HEK293T (cell line): ENCODE data around the gene FBXO44.

Source experiments
- CTCF ChIA-PET: fragments of 350-600 bp; formaldehyde crosslinking; extraction: SDS; loops from one replicate; lab custom pipeline; 2021; ENCODE audit warnings: antibody characterized with exemption, inconsistent platforms; lab: Yijun Ruan, JAX
- POLR2A ChIA-PET: fragments of 350-600 bp; formaldehyde crosslinking; extraction: SDS; loops from one replicate; lab custom pipeline; 2020; ENCODE audit warnings: antibody characterized with exemption, inconsistent platforms; lab: Yijun Ruan, JAX
- DNase-seq: peaks from one replicate; pipeline ENCODE4 v3.0.0; 2012; ENCODE audit warnings: mixed read lengths; ENCODE audit errors: extremely low spot score
- ARNT ChIP-seq: fragments of 450-650 bp; IDR thresholded peaks from 2 replicates; pipeline ENCODE4 v1.6.1; 2017; ENCODE audit warnings: mild to moderate bottlenecking
- BHLHE40 ChIP-seq: fragments of 450-650 bp; IDR thresholded peaks from 2 replicates; pipeline ENCODE4 v1.6.1; 2016; ENCODE audit warnings: mild to moderate bottlenecking, moderate library complexity, borderline replicate concordance
- CTBP1 ChIP-seq: fragments of 450-650 bp; IDR thresholded peaks from 2 replicates; pipeline ENCODE4 v1.6.1; 2016; ENCODE audit warnings: borderline replicate concordance
- ELF4 ChIP-seq: fragments of 450-650 bp; IDR thresholded peaks from 2 replicates; pipeline ENCODE4 v1.6.1; 2017; ENCODE audit warnings: antibody characterized with exemption
- FOXA1 ChIP-seq: fragments of 450-650 bp; IDR thresholded peaks from 2 replicates; pipeline ENCODE4 v1.6.1; 2016; ENCODE audit warnings: mild to moderate bottlenecking
- FOXK2 ChIP-seq: fragments of 450-650 bp; IDR thresholded peaks from 2 replicates; pipeline ENCODE4 v1.6.1; 2016; ENCODE audit warnings: mild to moderate bottlenecking
- FOXM1 ChIP-seq: fragments of 450-650 bp; IDR thresholded peaks from 2 replicates; pipeline ENCODE4 v1.6.1; 2017; ENCODE audit warnings: mild to moderate bottlenecking, borderline replicate concordance
- HDGF ChIP-seq: fragments of 450-650 bp; IDR thresholded peaks from 2 replicates; pipeline ENCODE4 v1.6.1; 2017; ENCODE audit warnings: antibody characterized with exemption, borderline replicate concordance
- L3MBTL2 ChIP-seq: fragments of 450-650 bp; conservative IDR thresholded peaks from 2 replicates; pipeline ENCODE4 v1.6.1; 2016; ENCODE audit warnings: mild to moderate bottlenecking
- LEF1 ChIP-seq: fragments of 450-650 bp; IDR thresholded peaks from 2 replicates; pipeline ENCODE4 v1.6.1; 2017; ENCODE audit warnings: mild to moderate bottlenecking, borderline replicate concordance
- NFRKB ChIP-seq: fragments of 450-650 bp; IDR thresholded peaks from 2 replicates; pipeline ENCODE4 v1.6.1; 2016; ENCODE audit warnings: mild to moderate bottlenecking, moderate library complexity
- SP1 ChIP-seq: fragments of 450-650 bp; IDR thresholded peaks from 2 replicates; pipeline ENCODE4 v1.6.1; 2017
- SUZ12 ChIP-seq: fragments of 450-650 bp; IDR thresholded peaks from 2 replicates; pipeline ENCODE4 v1.6.1; 2016; ENCODE audit warnings: mild to moderate bottlenecking
- TARDBP ChIP-seq: fragments of 450-650 bp; IDR thresholded peaks from 2 replicates; pipeline ENCODE4 v1.6.1; 2016
- ZNF384 ChIP-seq: fragments of 450-650 bp; IDR thresholded peaks from 2 replicates; pipeline ENCODE4 v1.6.1; 2016
- TF ChIP-seq, protein P1 (sequence below): fragments of 450-650 bp; IDR thresholded peaks from 2 replicates; pipeline ENCODE4 v1.6.1; 2016

FBXO44 gene

GRCh38 chr1:11671544-11672286 is 17.0 kb downstream of the FBXO44 start:
- no peak for TF ChIP-seq TARDBP
- no peak for TF ChIP-seq BHLHE40
- no peak for TF ChIP-seq HDGF
- no peak for TF ChIP-seq FOXK2
- TF ChIP-seq ARNT, result no peak
- no peak for TF ChIP-seq ZNF384
- TF ChIP-seq L3MBTL2, result no peak
- no peak for TF ChIP-seq FOXA1
- no peak for TF ChIP-seq SUZ12
- no peak for TF ChIP-seq NFRKB
- no peak for TF ChIP-seq CTBP1
- TF ChIP-seq SP1, result no peak
- TF ChIP-seq ELF4, result no peak
- TF ChIP-seq LEF1, result no peak
- no peak for TF ChIP-seq FOXM1
- TF ChIP-seq, protein P1, sequence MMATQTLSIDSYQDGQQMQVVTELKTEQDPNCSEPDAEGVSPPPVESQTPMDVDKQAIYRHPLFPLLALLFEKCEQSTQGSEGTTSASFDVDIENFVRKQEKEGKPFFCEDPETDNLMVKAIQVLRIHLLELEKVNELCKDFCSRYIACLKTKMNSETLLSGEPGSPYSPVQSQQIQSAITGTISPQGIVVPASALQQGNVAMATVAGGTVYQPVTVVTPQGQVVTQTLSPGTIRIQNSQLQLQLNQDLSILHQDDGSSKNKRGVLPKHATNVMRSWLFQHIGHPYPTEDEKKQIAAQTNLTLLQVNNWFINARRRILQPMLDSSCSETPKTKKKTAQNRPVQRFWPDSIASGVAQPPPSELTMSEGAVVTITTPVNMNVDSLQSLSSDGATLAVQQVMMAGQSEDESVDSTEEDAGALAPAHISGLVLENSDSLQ, result no peak
- ChIA-PET CTCF (no interaction called here), POLR2A (interaction anchor here (1.2 kb wide), 1 partner anchor 9 kb away, joined by 3 read pairs; the partner anchor contains the start of gene MAD2L2)
- no peak for DNase-seq

- ChIA-PET POLR2A (interaction anchor here (0.8 to 1.3 kb wide), 2 partner anchors 11 to 34 kb away, joined by 3 read pairs; no protein-coding TSS in a partner anchor), CTCF (interaction anchor here (1.4 kb wide), 1 partner anchor 9 kb away, joined by 5 read pairs; the partner anchor contains the start of gene FBXO6)
- no peak for TF ChIP-seq NFRKB
- TF ChIP-seq ZNF384, result no peak
- no peak for TF ChIP-seq HDGF
- TF ChIP-seq L3MBTL2, result no peak
- no peak for TF ChIP-seq SP1
- TF ChIP-seq, protein P1, result no peak
- TF ChIP-seq ELF4, result no peak
- no peak for TF ChIP-seq TARDBP
- TF ChIP-seq ARNT, result no peak
- no peak for TF ChIP-seq FOXM1
- DNase-seq, result no peak
These were observed 18.6 kb downstream of the FBXO44 start for GRCh38 chr1:11673089-11673769.

DNA sequence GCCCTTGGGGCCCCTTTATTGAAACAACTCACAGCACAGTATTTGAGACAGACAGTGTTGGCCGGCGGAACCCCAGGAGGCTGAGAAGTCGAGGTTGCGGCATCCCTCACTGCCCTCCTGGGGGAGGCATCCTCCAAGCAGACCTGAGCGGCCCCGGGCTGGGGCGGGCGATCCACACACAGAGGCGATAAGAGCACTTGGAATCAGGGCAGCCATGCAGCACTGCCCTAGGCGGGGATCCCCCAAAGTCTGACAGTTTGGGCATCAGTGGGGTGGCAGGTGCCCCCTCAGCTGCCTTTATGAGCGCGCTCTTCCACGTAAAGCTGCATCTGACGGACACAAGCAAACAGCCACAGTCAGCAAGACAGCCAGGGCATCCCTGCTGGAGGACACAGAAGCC is 19.8 kb downstream of the FBXO44 start:
- ChIA-PET POLR2A (interaction anchor here (0.8 kb wide), 1 partner anchor 33 kb away, joined by 3 read pairs; no protein-coding TSS in a partner anchor), CTCF (no interaction called here)
- no peak for DNase-seq
- TF ChIP-seq FOXM1, result no peak
- TF ChIP-seq, protein P1, result no peak
- no peak for TF ChIP-seq FOXA1
- TF ChIP-seq ELF4, result no peak
- no peak for TF ChIP-seq FOXK2
- no peak for TF ChIP-seq SUZ12
- TF ChIP-seq L3MBTL2, result no peak
- TF ChIP-seq SP1, result no peak
- TF ChIP-seq TARDBP, result no peak
- no peak for TF ChIP-seq CTBP1
- TF ChIP-seq HDGF, result no peak
- TF ChIP-seq LEF1, result no peak
- no peak for TF ChIP-seq ZNF384
- TF ChIP-seq BHLHE40, result no peak

- TF ChIP-seq FOXM1, result no peak
- no peak for TF ChIP-seq TARDBP
- no peak for TF ChIP-seq LEF1
- TF ChIP-seq, protein P1, result no peak
- no peak for TF ChIP-seq ELF4
- TF ChIP-seq NFRKB, result no peak
- TF ChIP-seq ARNT, result no peak
- no peak for TF ChIP-seq L3MBTL2
- TF ChIP-seq FOXA1, result no peak
- TF ChIP-seq HDGF, result no peak
- no peak for TF ChIP-seq SUZ12
- ChIA-PET CTCF (no interaction called here), POLR2A (interaction anchor here (0.9 kb wide), 1 partner anchor 11 kb away, joined by 4 read pairs; the partner anchor contains the start of gene FBXO6)
- no peak for DNase-seq
These were observed 20.6 kb downstream of the FBXO44 start for GRCh38 chr1:11675325-11675724.

- CTCF ChIA-PET, result no interaction called here
- no peak for TF ChIP-seq LEF1
- TF ChIP-seq SP1, result no peak
- TF ChIP-seq, protein P1, result no peak
- no peak for TF ChIP-seq TARDBP
- TF ChIP-seq BHLHE40, result no peak
- TF ChIP-seq L3MBTL2, result no peak
- TF ChIP-seq NFRKB, result no peak
- no peak for TF ChIP-seq FOXK2
- TF ChIP-seq ZNF384, result no peak
- TF ChIP-seq SUZ12, result no peak
- no peak for TF ChIP-seq ARNT
These were observed 21.9 kb downstream of the FBXO44 start for GRCh38 chr1:11676386-11677103.

More at GRCh38 chr1:11676386-11677103, 21.9 kb downstream of the FBXO44 start:
- no peak for DNase-seq
- POLR2A ChIA-PET, result no interaction called here
